ENCODE results near the gene KLHL3.

GRCh38 chr5:137727623-137728022 lies 8.3 kb downstream of the KLHL3 start:
- TF ChIP-seq CTCF (conservative IDR thresholded peaks at IDR 0.05; ENCODE audit: low read depth, low read length) (no peak), EZH2phosphoT487 (IDR thresholded peaks at IDR 0.05; ENCODE audit: borderline replicate concordance, low read length) (no peak)

All from PC-3 (cell line).